NOMO-1 (cell line): ENCODE results near the gene ANKDD1A.

Source experiments
- DNase-seq, 2 experiments: peaks; one replicate each; lab custom pipeline; 2025; ENCODE audit not compliant: unreplicated experiment in 2 of 2; lab: John Stamatoyannopoulos, UW

ANKDD1A gene

DNA sequence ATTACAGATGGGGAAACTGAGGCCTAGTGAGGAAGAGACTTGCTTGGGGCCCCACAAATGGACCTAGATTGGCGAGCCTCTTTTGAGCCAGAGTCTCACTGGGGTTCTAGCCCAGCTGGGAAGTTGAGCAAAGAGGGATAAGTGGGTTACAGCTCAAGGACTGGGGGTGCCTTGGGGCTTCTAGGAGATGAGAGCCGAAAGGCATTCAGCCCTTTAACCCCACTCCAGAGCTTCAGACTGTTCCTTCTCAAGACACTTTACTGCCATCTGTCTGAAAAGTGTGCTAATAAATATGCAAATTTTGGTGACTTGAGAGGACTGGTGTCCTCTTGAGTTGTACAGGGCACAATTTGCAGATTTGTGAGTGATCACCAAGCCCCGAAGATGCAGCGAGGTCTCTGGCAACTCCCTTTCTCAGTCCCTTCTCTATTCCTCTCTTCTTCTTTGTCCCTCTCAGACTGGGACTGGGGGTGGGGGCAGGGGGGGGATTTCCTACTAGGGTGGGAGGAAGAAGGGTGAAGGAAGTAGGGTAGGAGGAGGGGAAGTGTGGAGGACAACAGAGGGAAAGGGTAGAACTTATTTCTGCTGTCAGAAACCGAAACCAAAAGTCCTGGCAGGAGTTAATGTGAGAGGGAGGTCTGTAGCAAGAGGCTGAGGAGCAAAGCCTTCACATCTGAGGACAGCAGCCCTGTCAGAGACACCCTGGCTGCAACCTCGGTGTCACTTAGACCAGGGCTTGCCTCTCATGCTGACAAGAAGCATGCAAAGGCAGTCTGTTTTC lies 16.2 kb upstream of the ANKDD1A start:
- peak; percentile 74 to 83 for DNase-seq

DNA sequence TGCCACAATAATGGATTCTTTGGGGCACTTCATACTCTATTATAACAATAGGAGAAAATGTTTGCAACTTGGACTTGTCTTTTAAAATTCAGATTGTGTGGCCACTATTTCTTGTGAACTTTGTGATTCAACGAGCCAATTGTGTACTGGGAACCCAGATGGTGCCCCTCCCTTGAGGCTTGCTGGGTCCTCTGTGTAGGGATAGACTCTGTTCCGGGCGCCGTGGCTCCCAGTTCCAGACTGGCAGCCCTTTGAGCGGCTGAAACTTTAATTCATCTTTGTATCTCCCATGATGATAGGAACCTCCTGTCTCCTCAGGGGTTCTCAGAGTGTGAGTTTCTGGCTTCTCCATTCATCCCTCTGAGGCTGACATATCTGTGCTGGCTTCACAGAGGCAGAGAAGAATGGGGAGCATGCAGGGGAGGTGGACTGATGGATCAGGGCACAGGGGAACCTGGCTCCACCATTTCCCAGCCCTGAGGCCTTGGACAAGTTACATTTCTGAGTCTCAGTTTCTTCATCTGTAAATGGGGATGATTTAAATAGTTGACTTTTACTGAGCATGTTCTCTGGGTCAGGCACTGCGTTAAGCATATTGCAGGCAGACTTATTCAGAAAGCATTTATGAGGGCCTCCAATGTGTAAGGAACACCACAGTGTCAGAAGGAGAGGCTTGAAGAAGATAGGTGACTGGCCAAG lies 15.2 kb upstream of the ANKDD1A start:
- DNase-seq = no peak

DNA sequence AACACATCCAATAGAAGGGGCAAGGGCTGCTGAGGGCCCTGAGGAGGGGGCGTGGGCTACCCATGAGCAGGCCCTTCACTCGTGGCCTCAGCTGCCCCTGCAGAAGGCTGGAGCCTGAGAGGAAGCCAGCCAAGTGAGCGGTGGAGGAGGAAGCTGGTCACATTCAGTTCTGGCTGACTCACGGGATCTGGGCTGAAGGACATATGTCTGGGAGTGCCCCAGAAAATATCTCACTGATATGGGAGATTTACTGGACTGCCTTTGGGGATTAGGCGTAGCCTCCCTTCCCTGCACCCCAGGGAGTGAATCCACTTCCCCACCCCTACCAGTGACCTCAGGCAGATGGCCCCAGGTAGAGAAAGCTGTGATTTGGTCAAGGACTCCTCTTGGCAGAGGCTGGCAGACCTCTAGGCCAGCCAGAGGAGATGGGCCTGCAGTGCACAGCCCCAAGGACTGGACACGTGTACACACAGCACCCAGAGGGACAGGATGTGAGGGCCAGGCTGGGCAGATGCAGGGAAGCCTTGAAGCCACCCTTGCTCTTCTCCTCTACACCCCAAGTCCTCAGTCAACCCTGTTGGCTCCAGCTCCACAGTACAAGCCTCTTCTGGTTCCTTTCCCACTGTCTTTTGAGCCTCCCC lies 14.2 kb upstream of the ANKDD1A start:
- DNase-seq = peak in 1 of 2 experiments; percentile 34

DNA sequence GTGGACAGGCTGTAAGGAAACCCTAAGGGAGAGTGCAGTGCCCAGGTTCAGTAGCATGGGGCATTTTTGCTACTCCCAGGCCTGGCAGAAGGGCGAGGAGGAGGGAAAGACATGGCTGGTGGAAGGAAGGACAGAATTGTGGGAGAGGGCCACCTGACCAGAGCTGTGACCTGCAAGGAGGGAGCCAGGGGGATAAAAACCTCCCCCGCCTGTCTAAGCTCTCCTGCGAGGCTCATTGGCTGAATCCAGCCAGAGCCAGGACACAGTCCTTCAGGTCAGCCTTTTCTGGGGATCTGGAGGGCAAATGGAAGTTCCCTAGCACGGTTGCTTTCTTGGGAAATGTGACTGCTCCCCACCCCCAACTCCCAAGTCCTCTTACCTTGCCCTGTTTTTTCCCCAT lies 13.3 kb upstream of the ANKDD1A start:
- no peak for DNase-seq

DNA sequence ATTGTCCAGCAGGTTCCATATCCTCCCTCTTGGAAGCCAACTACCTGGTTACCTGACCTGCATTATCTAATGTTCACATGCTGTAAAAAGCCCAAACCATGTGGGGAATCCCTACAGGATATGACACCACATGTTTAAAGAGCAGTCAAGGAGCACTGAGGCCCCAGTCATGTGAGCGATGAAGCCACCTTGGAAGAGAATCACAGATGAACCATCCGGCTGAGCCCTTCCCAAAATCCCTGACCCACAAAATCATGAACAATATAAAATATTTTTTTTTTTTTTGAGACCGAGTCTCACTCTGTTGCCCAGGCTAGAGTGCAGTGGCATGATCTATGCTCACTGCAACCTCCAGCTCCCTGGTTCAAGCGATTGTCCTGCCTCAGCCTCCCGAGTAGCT lies 10.6 kb upstream of the ANKDD1A start:
- no peak for DNase-seq

DNA sequence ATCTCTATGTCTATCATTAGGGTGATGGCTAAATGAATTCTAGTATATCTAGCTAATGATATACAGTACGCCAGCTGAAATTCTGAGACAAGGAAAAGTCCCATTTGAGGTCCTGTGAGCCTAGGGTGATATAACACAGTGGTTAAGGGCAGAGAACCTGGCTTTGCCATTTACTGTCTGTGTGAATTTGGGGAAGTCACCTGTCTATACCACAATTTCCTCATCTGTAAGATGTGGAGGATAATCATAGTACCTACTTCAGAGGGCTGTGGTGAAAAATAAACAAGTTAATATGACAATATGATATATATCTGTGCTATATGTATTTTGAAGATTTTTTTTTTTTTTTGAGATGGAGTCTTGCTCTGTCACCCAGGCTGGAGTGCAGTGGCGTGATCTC lies 9.8 kb upstream of the ANKDD1A start:
- DNase-seq = peak in 1 of 2 experiments; percentile 44

DNA sequence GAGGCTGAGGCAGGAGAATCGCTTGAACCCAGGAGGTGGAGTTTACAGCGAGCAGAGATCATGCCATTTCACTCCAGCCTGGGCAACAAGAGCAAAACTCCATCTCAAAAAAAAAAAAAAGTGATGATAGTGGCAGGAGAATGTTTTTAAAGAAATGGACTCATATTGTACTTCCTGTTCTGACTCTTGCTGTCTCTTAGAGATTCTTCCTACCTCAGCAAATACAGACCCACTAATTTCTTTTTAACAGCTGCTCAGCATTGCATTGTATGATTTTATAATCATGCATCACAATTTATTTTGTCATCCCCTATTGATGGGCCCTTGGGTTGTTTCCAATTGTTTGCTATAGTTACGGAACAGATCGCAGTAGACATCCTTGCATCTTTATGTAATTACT lies 8.8 kb upstream of the ANKDD1A start:
- DNase-seq = no peak

DNA sequence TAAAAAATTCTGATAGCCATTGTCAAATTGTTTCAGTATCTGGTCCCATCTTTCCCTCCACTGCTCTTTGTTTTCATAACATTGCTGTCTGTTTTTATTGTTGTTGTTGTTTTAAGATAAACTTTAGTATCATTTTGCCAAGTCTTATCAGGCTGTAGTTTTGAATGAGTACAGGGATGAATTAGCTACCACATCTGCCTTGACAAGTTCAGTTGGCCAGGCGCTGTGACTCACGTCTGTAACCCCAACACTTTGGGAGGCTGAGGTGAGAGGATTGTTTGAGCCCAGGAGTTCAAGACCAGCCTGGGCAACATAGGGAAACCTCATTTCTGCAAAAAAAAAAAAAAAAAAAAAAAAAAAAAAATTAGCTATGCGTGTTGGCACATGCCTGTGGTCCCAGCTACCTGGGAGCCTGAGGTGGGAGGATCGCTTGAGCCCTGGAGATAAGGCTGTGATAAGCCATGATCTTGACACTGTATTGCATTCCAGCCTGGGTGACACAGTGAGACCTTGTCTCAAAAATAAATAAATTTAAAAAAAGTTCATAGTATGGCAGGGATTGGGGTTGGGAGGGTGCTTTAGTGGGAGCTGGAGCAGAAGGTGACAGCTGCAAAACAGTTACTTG lies 8.3 kb upstream of the ANKDD1A start:
- DNase-seq = no peak

DNA sequence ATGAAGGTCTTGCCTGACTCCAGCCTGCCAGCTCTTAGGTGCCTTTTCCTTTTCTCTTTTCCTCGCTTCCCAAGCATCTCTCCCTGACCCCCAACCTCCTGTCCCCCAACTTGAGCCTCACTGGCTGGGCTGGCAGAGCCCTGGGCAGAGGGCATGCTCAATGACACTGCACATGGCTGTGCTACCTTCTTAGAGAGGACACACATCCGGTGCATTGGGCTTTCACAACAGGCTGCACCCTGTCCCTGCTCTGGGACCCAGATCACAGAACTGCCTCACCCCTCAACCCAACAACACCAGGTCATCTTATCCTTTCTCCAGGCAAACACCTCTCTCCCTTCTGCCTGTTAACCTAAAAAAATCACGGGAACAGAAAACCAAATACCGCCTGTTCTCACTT lies 7.5 kb upstream of the ANKDD1A start:
- no peak for DNase-seq

DNA sequence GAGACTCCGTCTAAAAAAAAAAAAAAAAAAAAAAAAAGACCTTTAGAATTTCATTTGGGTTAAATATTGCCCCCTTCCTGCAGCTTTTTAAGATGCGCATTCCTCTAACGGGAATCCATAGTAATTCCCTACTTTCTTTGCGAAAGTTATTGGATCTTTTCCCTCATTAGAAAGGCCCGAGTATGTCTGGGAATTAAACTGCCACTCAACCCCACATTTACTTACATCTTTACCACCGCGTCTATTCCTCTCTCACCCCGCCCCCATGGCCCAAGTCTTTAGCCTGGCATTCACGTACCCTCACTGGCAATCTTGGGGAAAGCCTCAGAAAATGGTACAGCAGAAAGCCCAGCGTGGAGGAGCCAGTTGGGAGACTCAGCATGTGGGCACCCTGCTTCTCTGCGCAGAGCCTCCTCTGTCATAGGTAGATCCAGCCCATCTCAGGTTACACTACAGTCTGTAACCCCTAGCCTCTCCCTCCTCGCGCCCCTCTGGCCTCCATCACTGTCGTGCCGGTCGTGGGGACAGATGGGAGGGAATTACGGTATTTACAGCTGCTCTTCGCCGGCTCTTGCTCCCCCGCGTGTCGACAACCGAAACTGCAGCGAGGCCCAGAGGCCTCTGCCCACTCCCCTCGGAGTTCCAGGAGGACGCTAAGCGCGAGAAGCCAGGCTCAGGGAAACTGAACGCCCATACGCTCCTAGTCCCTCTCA lies 6.4 kb upstream of the ANKDD1A start:
- peak; percentile 58 to 59 for DNase-seq

DNA sequence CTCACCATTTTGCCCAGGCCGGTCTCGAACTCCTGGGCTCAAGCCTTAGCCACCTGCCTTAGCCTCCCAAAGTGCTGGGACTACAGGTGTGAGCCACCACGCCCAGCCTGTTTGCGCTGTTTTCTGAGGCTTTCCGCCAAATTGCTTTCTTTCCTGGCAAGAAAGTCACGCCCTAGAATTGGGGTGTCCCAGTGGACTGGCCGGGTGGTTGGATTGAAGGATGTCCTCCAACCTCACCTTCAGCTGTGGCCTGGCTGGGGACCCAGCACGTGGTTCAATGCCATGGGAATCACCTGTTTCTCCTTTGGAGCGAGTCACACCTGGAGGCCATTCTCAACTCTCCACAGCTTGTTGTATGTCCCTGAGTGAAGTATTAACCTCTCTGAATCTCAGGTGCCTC lies 5.8 kb upstream of the ANKDD1A start:
- no peak for DNase-seq

DNA sequence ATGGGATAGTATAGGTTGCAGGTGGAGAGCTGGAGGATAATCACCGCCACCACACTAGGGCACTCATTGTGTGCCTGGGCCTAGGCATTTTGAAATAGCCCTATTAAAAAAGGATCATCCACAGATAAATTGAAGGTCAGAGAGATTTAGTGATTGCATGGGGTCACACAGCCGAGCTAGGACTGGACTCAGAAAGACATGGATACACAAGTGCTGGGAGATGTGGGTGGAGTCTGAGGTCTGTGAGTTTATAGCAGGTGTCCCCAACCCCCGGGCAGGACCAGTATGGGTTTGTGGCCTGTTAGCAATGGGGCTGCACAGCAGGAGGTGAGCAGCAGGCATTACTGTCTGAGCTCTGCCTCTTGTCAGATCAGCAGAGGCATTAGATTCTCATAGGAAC lies 5.3 kb upstream of the ANKDD1A start:
- DNase-seq = no peak

DNA sequence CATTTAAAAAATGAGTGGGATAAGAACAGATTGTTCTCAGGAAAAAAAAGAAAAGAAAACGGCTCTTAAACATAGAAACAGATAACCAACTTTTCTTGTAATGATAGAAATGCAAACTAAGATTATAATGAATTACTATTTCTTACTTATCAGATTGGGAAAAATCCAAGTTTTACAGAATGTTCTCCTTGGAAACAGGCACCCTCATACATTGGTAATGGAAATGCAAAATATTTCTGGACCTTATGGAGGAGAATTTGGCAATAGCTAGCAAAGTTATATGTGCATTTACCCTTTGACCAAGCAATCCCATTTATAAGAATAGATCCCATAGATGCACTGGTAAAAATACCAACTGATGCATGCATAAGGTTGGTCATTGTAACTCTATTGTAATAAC lies 3.7 kb upstream of the ANKDD1A start:
- no peak for DNase-seq

DNA sequence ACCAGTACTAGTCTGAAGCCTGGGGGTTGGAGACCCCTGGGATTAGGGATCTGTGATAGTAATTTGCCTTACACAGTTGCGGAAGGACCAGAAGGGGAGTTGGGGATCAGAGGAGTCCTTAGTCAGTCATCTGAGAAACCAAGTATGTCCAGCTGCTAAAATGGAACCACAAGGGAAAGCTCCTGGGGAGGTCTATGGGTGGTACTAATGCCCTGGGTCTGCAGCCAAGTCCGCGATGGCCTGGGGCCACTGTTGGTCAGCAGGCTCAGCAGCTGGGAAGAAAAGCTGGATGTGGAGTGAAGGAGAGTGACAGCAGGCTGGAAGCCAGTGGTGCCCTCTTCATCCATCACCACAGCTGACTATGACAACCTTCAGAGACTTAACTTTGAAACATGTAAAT lies 2.2 kb upstream of the ANKDD1A start:
- no peak for DNase-seq

DNA sequence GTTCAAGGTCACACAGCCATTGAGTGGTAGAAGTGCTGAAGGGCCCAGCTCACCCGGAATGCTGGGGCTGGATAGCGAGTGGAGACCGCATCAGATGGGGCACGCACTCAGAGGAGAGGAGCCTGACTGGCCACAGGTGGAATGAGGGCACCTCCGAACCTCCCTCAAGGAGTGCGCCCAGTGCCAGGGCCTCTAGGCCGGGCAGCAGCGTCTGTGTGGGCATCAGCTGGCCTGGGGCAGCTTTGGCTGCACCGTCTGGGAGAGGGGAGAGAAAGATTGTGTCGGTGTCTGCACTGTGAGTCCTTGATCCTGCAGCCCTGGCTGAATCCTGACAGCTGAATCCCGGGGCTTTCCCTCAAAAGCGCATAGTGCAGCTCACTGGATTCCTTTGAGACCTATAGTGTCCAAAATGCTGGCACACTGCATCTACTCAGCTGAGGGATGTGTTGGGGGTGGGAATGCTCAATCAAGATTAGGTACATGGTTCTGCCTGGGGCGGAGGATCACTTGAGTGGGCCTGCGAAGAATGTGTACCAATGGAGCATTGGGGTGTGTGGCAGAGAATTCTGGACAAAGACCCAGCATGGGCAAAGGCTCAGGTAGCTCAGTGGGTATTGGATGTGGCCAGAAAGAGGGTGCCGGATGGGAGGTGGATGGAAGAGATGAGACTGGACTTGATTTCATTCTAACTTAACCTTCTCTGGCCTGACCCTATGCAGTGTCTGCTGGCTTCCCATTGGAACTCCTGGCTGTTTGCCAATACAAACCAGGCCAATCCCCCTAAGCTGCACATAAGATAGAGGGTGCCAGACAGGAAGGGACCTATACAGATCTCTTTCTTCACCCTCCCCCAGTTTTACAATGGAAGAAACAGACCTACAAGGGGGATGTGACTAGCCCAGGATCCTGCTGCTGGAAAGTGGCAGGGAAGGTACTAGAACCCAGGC lies 950 bp downstream of the ANKDD1A start:
- DNase-seq = no peak

DNA sequence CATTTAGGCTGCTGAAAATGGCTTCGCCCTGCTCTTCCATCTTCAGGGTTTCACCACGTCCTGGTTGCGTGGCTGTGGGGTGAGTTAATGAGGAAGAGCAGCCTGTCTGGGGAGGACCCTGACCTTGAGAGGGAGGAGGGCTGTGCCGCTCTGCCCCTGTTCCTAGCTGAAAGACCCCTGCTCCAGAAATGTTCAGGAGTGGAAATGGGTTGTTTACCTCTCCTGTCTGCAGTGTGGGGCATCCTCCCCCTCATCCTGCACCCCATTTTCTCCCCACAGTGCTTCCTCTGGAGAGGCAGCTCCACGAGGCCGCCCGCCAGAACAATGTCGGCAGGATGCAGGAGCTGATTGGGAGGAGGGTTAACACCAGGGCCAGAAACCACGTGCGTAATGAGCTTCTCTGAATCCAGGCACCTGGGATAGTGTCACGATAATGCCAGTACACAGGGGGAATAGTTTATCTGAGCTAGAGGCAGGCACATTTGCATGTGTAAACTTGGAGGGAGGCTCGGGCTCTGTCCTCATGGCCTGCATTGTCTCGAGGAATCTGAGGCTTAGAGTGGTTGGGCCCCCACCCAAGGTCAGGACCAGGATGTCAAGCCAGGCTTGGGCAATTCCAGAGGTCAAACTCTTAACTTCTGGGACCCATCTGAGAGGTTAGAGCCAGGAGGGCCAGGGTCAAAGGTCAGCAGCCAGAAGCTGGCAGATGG lies 4.0 kb downstream of the ANKDD1A start:
- DNase-seq = no peak

DNA sequence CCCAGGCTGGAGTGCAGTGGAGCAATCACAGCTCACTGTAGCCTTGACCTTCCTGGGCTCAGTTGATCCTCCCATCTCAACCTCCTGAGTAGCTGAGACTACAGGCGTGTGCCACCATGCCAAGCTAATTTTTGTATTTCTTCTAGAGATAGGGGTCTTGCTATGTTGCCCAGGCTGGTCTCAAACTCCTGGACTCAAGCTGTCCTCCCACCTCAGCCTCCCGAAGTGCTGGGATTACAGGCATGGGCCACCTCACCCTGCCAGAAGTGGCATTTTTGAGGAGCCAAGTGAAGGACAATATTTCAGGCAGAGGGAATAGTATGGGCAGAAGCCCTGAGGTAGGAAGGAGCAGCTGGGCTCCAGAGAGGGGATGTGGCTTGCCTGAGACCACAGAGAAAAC lies 4.7 kb downstream of the ANKDD1A start:
- no peak for DNase-seq

DNA sequence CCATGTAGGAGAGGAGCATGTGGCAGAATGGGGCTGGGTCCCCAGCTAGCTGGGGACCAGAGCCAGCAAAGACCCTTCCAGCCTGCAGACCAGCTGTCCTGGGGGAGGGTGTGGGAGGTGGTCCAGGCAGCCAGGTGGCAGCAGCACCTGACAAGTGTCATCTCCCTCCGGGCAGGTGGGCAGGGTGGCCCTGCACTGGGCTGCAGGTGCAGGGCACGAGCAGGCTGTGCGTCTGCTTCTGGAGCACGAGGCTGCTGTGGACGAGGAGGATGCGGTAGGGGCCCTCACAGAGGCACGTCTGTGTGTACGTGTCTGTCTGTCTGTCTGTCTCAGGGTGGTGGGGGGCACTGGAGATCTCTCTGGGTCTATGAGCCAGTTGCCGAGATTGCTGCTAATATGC lies 5.5 kb downstream of the ANKDD1A start:
- no peak for DNase-seq

DNA sequence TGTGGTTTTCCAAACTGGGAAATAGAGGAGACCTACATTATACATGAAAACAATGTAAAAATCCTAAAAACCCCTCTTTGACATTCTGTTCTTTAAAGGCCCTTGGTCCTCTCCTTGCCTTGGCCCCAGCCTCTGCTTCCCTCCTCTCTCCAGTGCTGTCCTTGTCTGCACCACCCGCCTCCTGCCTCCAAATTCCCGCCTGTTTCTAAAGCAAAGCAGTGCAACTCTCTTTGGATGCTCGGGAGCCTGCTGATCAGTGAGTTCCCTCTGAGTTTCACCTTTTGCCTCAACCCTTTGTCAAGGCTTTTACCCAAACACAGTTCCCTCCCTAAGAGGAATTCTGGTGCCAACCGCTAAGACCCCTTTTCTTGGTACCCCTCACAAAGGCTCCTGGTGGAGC lies 8.0 kb downstream of the ANKDD1A start:
- no peak for DNase-seq
